ENCODE results near the gene NFIX. TPM values are rescaled to one million over a fixed set of nuclear protein-coding genes. Genes with fewer than 3 reads are reported as not detected.
A peak's percentile ranks its signal among the peaks of the same experiment; 100 is the strongest.

NFIX gene
- total and polyA plus RNA-seq, 9 of the 15 experiments (the other 6 are each of a cell fraction or from before 2014, with no cell fraction given) = 0.28 to 26.8 (median 5.4) TPM

- TF ChIP-seq, protein P1, sequence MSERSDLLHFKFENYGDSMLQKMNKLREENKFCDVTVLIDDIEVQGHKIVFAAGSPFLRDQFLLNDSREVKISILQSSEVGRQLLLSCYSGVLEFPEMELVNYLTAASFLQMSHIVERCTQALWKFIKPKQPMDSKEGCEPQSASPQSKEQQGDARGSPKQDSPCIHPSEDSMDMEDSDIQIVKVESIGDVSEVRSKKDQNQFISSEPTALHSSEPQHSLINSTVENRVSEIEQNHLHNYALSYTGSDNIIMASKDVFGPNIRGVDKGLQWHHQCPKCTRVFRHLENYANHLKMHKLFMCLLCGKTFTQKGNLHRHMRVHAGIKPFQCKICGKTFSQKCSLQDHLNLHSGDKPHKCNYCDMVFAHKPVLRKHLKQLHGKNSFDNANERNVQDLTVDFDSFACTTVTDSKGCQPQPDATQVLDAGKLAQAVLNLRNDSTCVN (CRISPR knock-in tag; IDR thresholded peaks at IDR 0.05) = peak; percentile 94
- TF ChIP-seq HIVEP1 (CRISPR knock-in tag; IDR thresholded peaks at IDR 0.05) (no peak), BRF2 (IDR thresholded peaks at IDR 0.05; ENCODE audit: borderline replicate concordance, insufficient read depth, insufficient read length) (no peak), HLTF (IDR thresholded peaks at IDR 0.05) (0 out of 2 replicates have a peak, but pooled peaks have one; percentile 70), FOXO4 (CRISPR knock-in tag; IDR thresholded peaks at IDR 0.05) (no peak), ZNF75A (CRISPR knock-in tag; IDR thresholded peaks at IDR 0.05) (no peak), SRSF9 (IDR thresholded peaks at IDR 0.05; ENCODE audit: borderline replicate concordance, low read depth, low read length) (no peak), HDGF (IDR thresholded peaks at IDR 0.05) (no peak), MEF2A (IDR thresholded peaks at IDR 0.05; ENCODE audit: control insufficient read depth, low read depth, low read length) (0 out of 2 replicates have a peak, but pooled peaks have one; percentile 8), SPI1 (IDR thresholded peaks at IDR 0.05; ENCODE audit: borderline replicate concordance, low read depth, low read length) (no peak), GATAD2A (IDR thresholded peaks at IDR 0.05) (no peak), KHSRP (IDR thresholded peaks at IDR 0.05) (no peak), ZNF57 (CRISPR knock-in tag; IDR thresholded peaks at IDR 0.05) (no peak), ZNF561 (CRISPR knock-in tag; conservative IDR thresholded peaks at IDR 0.05) (0 out of 2 replicates have a peak, but pooled peaks have one; percentile 13), E2F3 (CRISPR knock-in tag; IDR thresholded peaks at IDR 0.05) (no peak), MCM3 (IDR thresholded peaks at IDR 0.05) (no peak)
- TF ChIP-seq, protein P2, sequence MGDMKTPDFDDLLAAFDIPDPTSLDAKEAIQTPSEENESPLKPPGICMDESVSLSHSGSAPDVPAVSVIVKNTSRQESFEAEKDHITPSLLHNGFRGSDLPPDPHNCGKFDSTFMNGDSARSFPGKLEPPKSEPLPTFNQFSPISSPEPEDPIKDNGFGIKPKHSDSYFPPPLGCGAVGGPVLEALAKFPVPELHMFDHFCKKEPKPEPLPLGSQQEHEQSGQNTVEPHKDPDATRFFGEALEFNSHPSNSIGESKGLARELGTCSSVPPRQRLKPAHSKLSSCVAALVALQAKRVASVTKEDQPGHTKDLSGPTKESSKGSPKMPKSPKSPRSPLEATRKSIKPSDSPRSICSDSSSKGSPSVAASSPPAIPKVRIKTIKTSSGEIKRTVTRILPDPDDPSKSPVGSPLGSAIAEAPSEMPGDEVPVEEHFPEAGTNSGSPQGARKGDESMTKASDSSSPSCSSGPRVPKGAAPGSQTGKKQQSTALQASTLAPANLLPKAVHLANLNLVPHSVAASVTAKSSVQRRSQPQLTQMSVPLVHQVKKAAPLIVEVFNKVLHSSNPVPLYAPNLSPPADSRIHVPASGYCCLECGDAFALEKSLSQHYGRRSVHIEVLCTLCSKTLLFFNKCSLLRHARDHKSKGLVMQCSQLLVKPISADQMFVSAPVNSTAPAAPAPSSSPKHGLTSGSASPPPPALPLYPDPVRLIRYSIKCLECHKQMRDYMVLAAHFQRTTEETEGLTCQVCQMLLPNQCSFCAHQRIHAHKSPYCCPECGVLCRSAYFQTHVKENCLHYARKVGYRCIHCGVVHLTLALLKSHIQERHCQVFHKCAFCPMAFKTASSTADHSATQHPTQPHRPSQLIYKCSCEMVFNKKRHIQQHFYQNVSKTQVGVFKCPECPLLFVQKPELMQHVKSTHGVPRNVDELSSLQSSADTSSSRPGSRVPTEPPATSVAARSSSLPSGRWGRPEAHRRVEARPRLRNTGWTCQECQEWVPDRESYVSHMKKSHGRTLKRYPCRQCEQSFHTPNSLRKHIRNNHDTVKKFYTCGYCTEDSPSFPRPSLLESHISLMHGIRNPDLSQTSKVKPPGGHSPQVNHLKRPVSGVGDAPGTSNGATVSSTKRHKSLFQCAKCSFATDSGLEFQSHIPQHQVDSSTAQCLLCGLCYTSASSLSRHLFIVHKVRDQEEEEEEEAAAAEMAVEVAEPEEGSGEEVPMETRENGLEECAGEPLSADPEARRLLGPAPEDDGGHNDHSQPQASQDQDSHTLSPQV (IDR thresholded peaks at IDR 0.05) = no peak
- TF ChIP-seq, protein P3, sequence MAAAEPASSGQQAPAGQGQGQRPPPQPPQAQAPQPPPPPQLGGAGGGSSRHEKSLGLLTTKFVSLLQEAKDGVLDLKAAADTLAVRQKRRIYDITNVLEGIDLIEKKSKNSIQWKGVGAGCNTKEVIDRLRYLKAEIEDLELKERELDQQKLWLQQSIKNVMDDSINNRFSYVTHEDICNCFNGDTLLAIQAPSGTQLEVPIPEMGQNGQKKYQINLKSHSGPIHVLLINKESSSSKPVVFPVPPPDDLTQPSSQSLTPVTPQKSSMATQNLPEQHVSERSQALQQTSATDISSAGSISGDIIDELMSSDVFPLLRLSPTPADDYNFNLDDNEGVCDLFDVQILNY (CRISPR knock-in tag; IDR thresholded peaks at IDR 0.05) = no peak
These were observed 103.2 kb downstream of the NFIX start (continued) for GRCh38 chr19:13098277-13099072.
